Measurements from ENCODE around the gene SLC12A5.
"Not testable (repeated sequence)": the region's sequence is repeated elsewhere in the genome, so short reads cannot be mapped to it uniquely, and the experiment has no call there.

The SLC12A5 gene

GRCh38 chr20:46084805-46085178 is 55.8 kb downstream of the SLC12A5 start:
- no peak for DNase-seq

- no peak for DNase-seq
Observed at GRCh38 chr20:46085179-46085851, 56.3 kb downstream of the SLC12A5 start.

GRCh38 chr20:46087161-46087560 is 58.1 kb downstream of the SLC12A5 start:
- no peak for DNase-seq

- DNase-seq, result no peak
Observed at GRCh38 chr20:46088409-46089166, 59.6 kb downstream of the SLC12A5 start.

- DNase-seq, result no peak
Observed at GRCh38 chr20:46089167-46089416, 60.1 kb downstream of the SLC12A5 start.

- peak; percentile 88 for DNase-seq
Observed at GRCh38 chr20:46089417-46090388, 60.7 kb downstream of the SLC12A5 start, which contains the start of gene NCOA5. Gene NCOA5, minus strand, starts transcription at chr20:46089962. Its CDS starts 10,538 bp downstream, at chr20:46079424.

- not testable (repeated sequence) for DNase-seq
Observed at GRCh38 chr20:46091622-46092535, 62.9 kb downstream of the SLC12A5 start.

- DNase-seq, result no peak
Observed at GRCh38 chr20:46093531-46093930, 64.5 kb downstream of the SLC12A5 start.

GRCh38 chr20:46099491-46100287 is 70.7 kb downstream of the SLC12A5 start:
- no peak for DNase-seq

GRCh38 chr20:46100444-46100843 is 71.4 kb downstream of the SLC12A5 start:
- not testable (repeated sequence) for DNase-seq

GRCh38 chr20:46100988-46101387 is 72.0 kb downstream of the SLC12A5 start:
- DNase-seq, result no peak

GRCh38 chr20:46101957-46102356 is 72.9 kb downstream of the SLC12A5 start:
- no peak for DNase-seq

GRCh38 chr20:46102940-46103339 is 73.9 kb downstream of the SLC12A5 start:
- no peak for DNase-seq

- DNase-seq, result no peak
Observed at GRCh38 chr20:46104262-46104661, 75.2 kb downstream of the SLC12A5 start.

- DNase-seq, result no peak
Observed at GRCh38 chr20:46107061-46107460, 78.0 kb downstream of the SLC12A5 start.

- no peak for DNase-seq
Observed at GRCh38 chr20:46108435-46108841, 79.4 kb downstream of the SLC12A5 start.

- no peak for DNase-seq
Observed at GRCh38 chr20:46108976-46109375, 80.0 kb downstream of the SLC12A5 start.

Measured in amniotic stem cell (primary cell).